GM12864 (cell line): Measurements from ENCODE around the gene STAT3.
A peak's percentile ranks its signal among the peaks of the same experiment; 100 is the strongest.

Source experiments
- DNase-seq: peaks from one replicate; pipeline ENCODE4 v3.0.0-alpha.2; 2011; ENCODE audit warnings: low read depth
- H3K4me3 ChIP-seq: 2 replicates; pipeline ENCODE4 v1.5.1; 2011; ENCODE audit warnings: mild to moderate bottlenecking, low read depth, low read length, control low read depth
- CTCF ChIP-seq: IDR thresholded peaks from 2 replicates; pipeline ENCODE4 v1.5.1; 2011; ENCODE audit warnings: low read depth, mild to moderate bottlenecking, moderate library complexity, low read length, control low read depth, inconsistent platforms; ENCODE audit errors: missing control alignments

Gene STAT3

GRCh38 chr17:42276359-42276608 lies 112.0 kb downstream of the STAT3 start, which contains the start of gene STAT5B:
STAT5B (minus strand) TSS chr17:42276391; CDS start chr17:42232127, 44,264 bp downstream.
- no peak for TF ChIP-seq CTCF
- no peak for DNase-seq
- H3K4me3 ChIP-seq = peak within 1 kb of the TSS; percentile 78

DNA sequence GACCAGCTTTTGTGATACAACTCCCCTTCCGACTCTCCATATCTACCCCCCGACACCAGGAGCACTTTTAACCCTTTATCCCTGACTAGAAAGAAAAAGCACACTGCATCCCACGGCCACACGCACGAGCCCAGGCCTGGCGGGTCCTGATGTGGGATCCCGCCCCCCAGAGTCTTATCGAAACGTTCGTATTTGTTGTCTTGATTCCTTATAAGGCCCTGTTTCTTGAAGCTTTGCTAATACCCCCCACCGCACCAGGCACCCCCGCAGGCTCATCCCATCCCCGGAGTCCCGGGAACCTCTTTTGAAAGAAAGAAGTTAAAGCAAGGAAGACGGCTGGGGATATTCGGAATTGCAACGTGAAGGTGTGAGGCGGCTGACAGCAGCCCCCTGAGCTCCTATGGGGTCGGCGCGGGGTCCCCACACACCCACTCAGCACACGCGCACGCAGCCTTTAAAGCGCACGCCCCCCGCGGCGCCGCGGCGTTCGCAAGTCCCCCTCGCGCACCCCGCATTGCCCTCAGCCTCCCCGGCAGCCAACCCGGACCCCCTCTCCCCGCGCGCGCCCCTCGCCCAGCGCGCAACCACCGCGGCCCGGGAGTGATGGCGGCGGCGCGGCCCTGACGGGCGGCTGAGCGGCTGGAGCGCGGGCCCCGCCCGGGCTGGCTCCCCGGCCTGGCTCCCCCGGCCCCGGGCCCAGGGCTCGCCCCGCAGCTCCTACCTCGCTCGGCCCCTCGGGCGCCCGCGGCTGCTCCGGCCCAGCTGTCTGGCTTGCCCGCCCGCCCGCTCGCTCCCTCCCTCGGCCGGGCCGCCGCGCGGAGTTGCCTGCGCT lies 112.5 kb downstream of the STAT3 start:
- TF ChIP-seq CTCF = no peak
- H3K4me3 ChIP-seq = peak overlapping the region; percentile 78
- DNase-seq = no peak

GRCh38 chr17:42274812-42275526 lies 113.3 kb downstream of the STAT3 start:
- DNase-seq = no peak
- peak overlapping the region; percentile 78 for H3K4me3 ChIP-seq
- no peak for TF ChIP-seq CTCF

DNA sequence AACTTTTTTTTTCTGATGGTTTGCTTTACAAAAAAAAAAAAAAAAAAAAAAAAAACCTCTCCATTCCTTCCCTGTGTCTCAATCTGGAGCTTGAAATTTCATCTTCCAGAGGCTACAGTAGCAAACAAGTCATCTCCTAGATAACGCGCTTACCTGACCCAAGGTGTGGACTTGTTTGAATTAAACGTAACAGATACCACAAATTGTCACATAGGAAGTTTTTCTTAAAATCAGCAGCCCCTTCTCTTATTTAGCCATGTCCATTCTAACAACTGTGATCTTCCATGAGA lies 114.0 kb downstream of the STAT3 start:
- DNase-seq = no peak
- TF ChIP-seq CTCF = no peak
- no peak overlapping the region; the same call in 1 of the 2 replicates for H3K4me3 ChIP-seq

GRCh38 chr17:42273474-42274252 lies 114.6 kb downstream of the STAT3 start:
- no peak for TF ChIP-seq CTCF
- DNase-seq = no peak
- H3K4me3 ChIP-seq = no peak overlapping the region; the same call in 1 of the 2 replicates

GRCh38 chr17:42272162-42272907 lies 115.9 kb downstream of the STAT3 start:
- no peak overlapping the region; the same call in 1 of the 2 replicates for H3K4me3 ChIP-seq
- TF ChIP-seq CTCF = no peak

More at GRCh38 chr17:42272162-42272907, 115.9 kb downstream of the STAT3 start:
- DNase-seq = no peak
